ENCODE results near the gene DENND2A. TPM values are rescaled to one million over a fixed set of nuclear protein-coding genes. Genes with fewer than 3 reads are reported as not detected.
"Not testable (repeated sequence)": the region's sequence is repeated elsewhere in the genome, so short reads cannot be mapped to it uniquely, and the experiment has no call there.

DENND2A gene
- total RNA-seq, 1 donor from 2014 or later = 25.7 TPM

- DNase-seq (ENCODE audit: low spot score in 2 of 2) = no peak
- no peak for FAIRE-seq
Measured at GRCh38 chr7:140562926-140563481, 77.6 kb downstream of the DENND2A start.

GRCh38 chr7:140559410-140559809 is 81.2 kb downstream of the DENND2A start:
- no peak for FAIRE-seq

GRCh38 chr7:140557809-140558518 is 82.6 kb downstream of the DENND2A start:
- DNase-seq (ENCODE audit: low spot score in 2 of 2) = no peak
- FAIRE-seq = no peak

More at GRCh38 chr7:140559410-140559809, 81.2 kb downstream of the DENND2A start:
- DNase-seq (ENCODE audit: low spot score in 2 of 2) = no peak

GRCh38 chr7:140557069-140557468 is 83.5 kb downstream of the DENND2A start:
- FAIRE-seq (no peak), DNase-seq (ENCODE audit: low spot score in 2 of 2) (no peak)

- not testable (repeated sequence) for FAIRE-seq; DNase-seq (ENCODE audit: low spot score in 2 of 2)
Measured at GRCh38 chr7:140553236-140553635, 87.4 kb downstream of the DENND2A start.

- FAIRE-seq = no peak
- no peak for DNase-seq (ENCODE audit: low spot score in 2 of 2)
Measured at GRCh38 chr7:140552240-140552679, 88.4 kb downstream of the DENND2A start.

- DNase-seq (ENCODE audit: low spot score in 2 of 2) (no peak), FAIRE-seq (no peak)
Measured at GRCh38 chr7:140551355-140552239, 89.0 kb downstream of the DENND2A start.

GRCh38 chr7:140546947-140547346 is 93.7 kb downstream of the DENND2A start:
- FAIRE-seq (no peak), DNase-seq (ENCODE audit: low spot score in 2 of 2) (no peak)

- no peak for DNase-seq (ENCODE audit: low spot score in 2 of 2)
- no peak for FAIRE-seq
Measured at GRCh38 chr7:140544388-140544826, 96.2 kb downstream of the DENND2A start.

- FAIRE-seq (no peak), DNase-seq (ENCODE audit: low spot score in 2 of 2) (no peak)
Measured at GRCh38 chr7:140542228-140542603, 98.4 kb downstream of the DENND2A start.

GRCh38 chr7:140541513-140542227 is 98.9 kb downstream of the DENND2A start:
- DNase-seq (ENCODE audit: low spot score in 2 of 2) (no peak), FAIRE-seq (no peak)

- DNase-seq (ENCODE audit: low spot score in 2 of 2) (no peak), FAIRE-seq (no peak)
Measured at GRCh38 chr7:140541176-140541512, 99.5 kb downstream of the DENND2A start.

- DNase-seq (ENCODE audit: low spot score in 2 of 2) (no peak), FAIRE-seq (no peak)
Measured at GRCh38 chr7:140540136-140540777, 100.4 kb downstream of the DENND2A start.

GRCh38 chr7:140539461-140539860 is 101.2 kb downstream of the DENND2A start:
- no peak for DNase-seq (ENCODE audit: low spot score in 2 of 2)
- FAIRE-seq = no peak

- no peak for DNase-seq (ENCODE audit: low spot score in 2 of 2)
- FAIRE-seq = no peak
Measured at GRCh38 chr7:140537750-140538482, 102.7 kb downstream of the DENND2A start.

- FAIRE-seq = no peak
- no peak for DNase-seq (ENCODE audit: low spot score in 2 of 2)
Measured at GRCh38 chr7:140534743-140535142, 105.9 kb downstream of the DENND2A start.

- DNase-seq (ENCODE audit: low spot score in 2 of 2) = no peak
- FAIRE-seq = no peak
Measured at GRCh38 chr7:140533394-140533872, 107.2 kb downstream of the DENND2A start.

- not testable (repeated sequence) for DNase-seq (ENCODE audit: low spot score in 2 of 2); FAIRE-seq
Measured at GRCh38 chr7:140529428-140529827, 111.2 kb downstream of the DENND2A start.
